ENCODE measurements around the gene KIAA0232.

KIAA0232 gene

DNA sequence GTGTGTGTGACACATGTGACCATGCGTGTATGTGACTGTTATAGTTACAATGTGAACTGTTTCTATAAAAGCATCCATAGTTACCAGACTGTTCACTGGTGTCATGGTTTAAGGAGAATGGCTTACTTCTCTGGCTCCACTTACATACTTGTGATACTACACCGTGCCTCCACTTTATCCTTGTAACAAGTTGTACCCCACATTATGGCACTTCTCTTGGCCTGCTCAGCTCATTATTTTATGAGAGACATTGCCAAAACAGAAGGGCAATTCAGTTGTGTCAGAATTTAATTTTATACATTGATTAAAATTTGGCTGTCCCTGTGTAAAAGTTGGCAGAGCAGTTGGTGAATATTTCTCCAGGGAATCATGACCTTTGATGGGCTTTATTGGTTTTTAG is 64.7 kb downstream of the KIAA0232 start:
- no peak for FAIRE-seq
- no peak for DNase-seq (ENCODE audit: low spot score)

DNA sequence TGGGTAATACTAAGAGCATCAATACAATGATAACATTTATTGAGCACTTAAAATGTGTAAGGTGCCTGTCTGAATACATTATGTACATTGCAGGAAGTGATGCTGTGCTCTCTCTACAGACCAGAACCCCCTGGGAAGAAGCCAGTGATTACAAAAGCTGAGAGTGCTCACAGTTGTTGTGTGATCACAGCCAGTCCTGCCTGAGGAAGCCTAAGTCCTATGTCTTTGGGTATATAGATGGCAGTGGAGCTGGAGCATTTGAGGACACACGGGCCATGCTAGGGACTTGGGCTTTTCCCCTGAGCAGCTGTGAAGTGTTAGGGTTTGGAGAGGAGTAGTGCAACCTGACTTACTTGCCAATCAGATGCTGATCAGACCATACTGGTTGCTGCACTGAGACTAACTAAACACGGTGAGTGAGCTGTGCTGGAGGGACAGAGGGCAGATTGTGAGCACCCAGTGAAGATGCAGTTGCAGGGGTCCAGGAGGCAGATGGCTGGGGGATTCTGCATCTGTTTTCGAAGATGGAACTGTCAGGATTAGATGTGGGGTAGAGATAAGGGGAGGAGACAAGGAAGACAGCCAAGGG is 66.3 kb downstream of the KIAA0232 start:
- no peak for FAIRE-seq
- no peak for DNase-seq (ENCODE audit: low spot score)

DNA sequence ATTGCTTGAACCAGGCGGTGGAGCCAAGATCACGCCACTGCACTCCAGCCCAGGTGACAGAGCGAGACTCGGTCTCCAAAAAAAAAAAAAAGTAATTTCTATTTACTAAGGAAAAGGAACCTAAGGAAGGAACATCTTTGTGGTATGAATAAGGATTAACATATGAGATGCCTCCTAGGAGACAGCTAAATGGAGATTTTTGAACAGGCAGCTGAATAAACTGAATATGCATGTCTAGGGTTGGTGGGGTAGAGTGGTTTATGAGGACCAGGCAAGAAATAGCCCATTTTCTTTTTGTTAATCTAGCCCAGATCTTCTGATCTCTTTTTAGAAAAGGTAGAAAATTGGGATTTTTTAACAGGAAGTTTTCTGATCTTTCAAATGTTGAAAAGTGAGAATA is 67.2 kb downstream of the KIAA0232 start:
- DNase-seq (ENCODE audit: low spot score): no peak

DNA sequence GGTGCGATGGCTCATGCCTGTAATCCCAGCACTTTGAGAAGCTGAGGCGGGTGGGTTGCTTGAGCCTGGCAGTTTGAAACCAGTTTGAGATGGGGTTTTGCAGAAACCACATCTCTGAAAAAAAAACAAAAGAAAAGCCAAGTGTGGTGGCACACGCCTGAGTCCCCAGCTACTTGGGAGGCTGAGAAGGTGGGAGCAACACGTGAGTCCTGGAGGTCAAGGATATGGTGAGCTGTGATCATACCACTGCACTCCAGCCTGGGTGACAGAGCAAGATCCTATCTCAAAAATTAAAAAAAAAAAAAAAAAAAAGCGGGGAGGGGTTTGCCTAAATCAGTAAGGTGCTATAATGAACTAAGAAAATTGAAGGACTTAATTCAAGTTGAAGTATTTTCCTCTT is 68.9 kb downstream of the KIAA0232 start:
- FAIRE-seq: no peak
- DNase-seq (ENCODE audit: low spot score): no peak

More for the DNA sequence above, 67.2 kb downstream of the KIAA0232 start:
- FAIRE-seq: no peak

DNA sequence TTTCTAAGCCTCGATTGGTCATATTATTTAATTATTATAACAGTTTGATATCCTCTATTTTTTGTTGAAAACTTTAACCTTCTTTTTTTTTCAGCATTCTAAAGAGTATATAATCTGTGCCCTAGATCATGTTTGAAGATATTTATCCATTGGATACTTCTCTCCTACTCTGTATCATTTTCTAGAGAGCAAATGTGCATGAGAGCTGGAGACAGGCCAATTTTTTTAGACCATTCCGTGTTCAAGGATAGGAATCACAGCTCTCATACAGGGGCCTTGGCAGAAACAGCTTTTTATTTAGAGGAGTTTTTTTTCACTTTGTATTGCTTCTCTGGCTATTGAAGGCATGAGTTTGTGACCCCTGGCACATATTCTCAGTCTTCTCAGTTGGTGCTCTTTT is 69.4 kb downstream of the KIAA0232 start:
- FAIRE-seq (no peak), DNase-seq (ENCODE audit: low spot score) (no peak)

DNA sequence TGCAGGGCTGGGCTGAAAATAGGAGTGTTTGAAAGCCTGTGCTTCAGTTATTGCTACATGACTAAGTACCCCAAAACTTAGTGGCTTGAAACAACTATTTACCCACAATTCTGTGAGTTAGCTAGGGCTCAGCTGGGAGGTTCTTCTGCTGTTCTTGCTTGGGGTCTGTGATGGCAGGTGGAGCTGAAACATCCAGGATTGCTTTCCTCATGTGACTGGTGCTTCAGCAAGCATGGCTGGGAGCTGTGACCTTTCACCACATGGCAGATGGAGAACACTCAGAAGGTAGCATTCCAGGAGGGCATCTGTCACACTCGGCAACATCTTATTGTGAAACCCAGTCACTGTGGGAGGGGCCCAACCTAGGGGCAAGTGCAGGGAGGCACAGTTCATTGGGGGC is 70.1 kb downstream of the KIAA0232 start:
- DNase-seq (ENCODE audit: low spot score): no peak
- FAIRE-seq: no peak

DNA sequence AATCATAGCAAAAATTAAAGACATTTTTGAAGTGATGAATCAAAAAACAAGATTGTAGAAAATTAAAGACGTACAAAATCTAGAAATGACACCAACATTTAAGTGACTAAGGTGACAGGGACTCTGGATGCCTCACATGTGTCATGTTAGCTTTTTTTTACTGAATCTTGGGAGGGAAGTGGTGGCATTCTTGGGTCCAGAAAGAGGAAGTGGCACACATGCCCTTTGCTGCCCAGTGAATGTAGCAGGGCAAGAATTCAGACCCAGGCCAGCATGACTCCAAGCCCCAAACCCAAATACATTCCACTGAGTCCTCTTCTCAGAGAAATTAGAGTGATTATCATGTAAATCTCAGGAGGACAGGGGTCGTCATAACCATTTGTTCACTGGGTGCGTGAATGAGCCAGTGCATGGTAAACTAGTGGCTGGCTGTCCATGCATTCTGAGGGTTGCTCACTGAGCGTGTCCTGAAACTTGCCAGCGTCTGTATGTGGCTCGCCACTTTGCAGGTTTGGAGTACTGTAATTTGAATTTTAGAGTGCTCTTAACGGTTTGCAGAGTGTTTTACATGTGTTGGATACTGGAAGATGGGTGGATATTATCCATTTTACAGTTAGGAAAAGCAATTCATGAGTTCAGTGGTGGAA is 71.7 kb downstream of the KIAA0232 start:
- DNase-seq (ENCODE audit: low spot score) (no peak), FAIRE-seq (no peak)

DNA sequence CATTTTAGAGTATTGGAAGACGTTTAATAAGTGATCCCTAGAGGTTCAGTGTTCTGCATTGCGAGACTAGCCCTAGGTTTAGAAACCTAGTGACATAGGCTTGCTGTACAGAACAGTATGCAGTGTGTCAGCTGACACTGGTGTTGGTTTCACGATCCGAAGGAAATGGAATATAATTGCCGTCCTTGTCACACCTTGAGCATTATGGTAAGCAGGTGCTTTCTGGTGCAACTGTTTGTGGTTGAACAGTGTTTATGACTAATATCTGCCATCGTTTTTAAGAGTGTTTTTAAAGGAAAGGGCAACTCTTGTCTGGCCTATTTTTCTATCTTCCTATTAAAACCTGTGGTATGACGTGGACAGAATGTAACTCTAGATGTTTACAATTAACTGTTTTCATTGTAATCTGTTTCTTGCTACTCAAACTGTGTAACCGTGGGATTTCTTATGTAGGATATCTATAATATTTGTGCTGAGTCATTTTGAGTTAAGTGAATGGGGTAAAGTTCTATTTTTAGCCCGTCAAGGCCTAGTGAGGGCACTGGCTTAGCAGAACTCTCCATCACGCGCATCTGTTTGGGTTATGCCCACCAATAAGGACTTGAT is 73.3 kb downstream of the KIAA0232 start:
- DNase-seq (ENCODE audit: low spot score) (no peak), FAIRE-seq (no peak)

DNA sequence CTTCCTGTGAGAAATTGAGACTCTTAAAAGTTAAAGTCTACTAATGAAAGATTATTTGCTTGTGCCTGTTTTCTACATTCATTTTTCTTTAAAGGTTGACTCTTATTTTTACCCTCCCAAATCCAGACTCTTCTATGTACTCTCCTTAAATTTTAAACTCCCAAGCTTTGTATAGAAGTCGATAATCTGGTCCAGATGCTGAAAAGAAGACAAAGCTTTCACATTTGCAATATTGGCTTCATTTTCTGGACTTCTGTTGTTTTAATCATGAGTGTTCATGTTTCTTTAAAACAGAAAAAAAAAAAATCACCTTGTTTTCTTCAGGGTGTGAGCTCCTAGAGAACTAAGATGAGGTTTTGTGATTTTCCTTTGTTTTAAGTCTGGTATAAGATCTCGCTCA is 73.9 kb downstream of the KIAA0232 start:
- FAIRE-seq: no peak

DNA sequence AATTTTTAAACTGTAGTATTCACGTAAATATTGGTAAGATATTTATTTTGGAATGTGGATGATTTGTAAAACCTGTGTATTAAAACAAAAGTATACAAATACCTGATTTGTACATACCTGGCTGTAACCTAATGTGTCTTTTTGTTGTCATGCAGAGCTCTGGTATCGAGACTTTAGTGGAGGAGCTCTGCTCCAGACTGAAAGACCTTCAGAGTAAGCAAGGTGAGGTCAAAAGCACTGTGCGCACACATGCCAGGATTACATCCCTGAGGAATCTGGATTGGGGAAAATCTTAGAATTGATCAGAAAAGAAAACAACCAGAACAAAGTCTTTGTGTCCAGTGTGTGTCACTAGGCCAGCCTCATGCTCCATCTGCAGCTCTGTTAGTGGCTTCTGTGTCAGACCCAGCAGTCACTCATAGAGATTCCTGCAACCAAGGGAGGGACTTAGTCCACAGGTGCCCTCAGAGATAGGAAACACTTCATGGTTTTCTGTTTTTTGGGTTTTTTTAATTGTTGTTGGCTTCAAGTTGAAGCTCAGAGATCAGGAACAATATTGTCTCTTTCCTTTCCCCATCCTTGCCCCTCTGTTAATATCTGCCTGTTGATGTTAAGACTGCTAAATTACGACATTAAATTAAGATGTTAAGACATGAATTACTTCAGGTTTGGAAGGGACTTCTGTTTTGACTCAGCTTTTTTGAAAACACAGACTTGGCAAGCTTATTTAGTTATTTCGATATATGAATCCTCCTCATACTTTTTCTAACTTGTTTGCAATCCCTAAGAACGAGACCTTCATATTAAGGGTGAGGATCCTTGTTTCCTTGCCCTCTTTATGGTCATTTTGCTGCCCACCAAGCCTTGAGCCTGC is 74.7 kb downstream of the KIAA0232 start:
- no peak for DNase-seq (ENCODE audit: low spot score)
- FAIRE-seq: no peak

More for the DNA sequence above, 73.9 kb downstream of the KIAA0232 start:
- no peak for DNase-seq (ENCODE audit: low spot score)

DNA sequence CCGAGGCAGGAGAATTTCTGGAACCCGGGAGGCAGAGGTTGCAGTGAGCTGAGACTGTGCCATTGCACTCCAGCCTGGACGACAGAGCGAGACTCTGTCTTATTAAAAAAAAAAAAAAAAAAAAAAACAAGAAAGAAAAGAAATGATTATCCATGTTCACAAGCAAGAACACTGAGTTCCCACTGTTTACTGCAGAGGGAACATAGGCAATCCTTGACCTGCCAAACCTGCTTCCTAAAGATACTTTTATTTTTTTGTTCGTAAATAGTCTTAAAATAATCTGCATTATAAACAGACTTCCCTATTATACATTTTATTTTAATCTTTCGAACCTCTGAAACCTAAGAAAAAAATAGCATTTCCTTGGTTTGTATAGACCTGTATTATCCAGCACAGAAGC is 76.5 kb downstream of the KIAA0232 start:
- DNase-seq (ENCODE audit: low spot score) (no peak), FAIRE-seq (no peak)

DNA sequence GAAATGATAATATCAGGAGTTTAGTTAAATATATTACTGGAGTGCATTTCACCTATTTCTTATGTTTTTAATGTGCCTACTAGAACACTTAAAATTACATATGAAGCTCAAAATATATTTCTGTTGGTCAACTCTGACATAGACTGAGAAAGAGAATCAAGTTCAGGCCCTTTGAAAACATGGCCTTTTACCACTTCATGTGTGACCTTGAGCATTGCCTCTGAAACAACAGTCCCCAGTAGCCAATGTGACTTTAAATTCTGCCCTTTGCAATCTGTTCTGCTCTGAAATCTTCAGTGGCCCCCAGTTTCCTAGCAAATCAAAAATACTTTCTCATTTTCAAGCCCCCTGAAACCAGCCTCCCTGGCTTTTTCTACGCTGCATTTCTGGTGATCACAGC is 77.0 kb downstream of the KIAA0232 start:
- no peak for DNase-seq (ENCODE audit: low spot score)
- no peak for FAIRE-seq

DNA sequence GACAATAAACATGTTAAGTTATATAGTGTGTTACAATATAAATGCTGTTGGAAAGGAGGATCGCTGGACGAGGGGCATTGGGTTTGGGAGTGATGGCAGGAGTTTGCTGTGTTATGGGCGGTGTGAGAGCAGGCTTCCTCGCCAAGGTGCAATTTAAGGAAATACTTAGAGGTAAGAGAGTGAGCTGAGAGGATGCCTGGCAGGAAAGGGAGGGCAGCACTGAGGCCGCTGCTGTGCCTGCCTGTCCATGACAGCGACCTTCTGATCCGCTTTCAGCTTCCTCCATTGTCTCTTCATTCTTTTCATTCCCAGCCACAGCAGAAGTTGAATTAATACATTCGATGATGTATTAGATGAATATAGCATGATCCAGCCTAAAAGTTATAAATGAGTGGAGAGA is 85.9 kb downstream of the KIAA0232 start:
- DNase-seq (ENCODE audit: low spot score): no peak

DNA sequence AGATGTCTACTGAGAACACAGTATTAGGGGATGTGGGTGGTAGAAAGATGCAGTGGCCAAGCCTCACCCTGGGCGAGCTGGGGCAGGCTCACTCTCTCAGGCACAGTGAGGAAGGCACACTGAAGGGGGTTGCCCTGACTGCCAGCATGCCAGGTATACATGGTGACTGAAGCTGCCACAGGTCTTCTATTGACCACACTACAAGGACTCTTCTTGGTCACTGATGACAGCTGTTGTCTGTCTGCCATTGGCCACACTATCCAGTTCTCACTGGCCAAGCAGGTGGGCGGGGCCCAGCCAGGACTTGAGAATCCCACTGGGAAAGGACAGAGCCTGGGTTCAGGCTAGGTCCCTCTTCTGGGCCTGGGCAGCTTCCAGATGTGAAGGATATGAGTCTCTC is 87.4 kb downstream of the KIAA0232 start:
- no peak for DNase-seq (ENCODE audit: low spot score)
- FAIRE-seq: no peak

More for the DNA sequence above, 85.9 kb downstream of the KIAA0232 start:
- FAIRE-seq: no peak

DNA sequence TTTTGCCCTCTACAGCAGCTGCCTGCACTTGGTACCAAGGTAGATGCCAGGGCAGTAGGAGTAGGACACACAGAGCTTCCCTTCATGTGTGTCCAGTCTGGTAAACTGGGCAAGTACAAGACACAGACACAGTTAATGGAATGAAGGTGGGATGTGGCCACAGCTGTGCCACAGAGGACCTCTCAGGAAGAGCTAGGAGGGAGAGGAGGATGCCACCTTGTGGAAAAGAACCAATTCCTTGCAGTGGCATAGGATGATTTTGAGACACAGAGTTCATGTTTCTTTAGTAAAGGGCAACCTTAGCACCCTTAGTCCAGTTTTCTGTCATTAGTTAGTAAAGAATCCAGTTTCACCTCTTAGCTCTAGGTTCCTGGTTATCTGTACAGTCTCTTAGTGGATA is 90.8 kb downstream of the KIAA0232 start:
- no peak for FAIRE-seq

DNA sequence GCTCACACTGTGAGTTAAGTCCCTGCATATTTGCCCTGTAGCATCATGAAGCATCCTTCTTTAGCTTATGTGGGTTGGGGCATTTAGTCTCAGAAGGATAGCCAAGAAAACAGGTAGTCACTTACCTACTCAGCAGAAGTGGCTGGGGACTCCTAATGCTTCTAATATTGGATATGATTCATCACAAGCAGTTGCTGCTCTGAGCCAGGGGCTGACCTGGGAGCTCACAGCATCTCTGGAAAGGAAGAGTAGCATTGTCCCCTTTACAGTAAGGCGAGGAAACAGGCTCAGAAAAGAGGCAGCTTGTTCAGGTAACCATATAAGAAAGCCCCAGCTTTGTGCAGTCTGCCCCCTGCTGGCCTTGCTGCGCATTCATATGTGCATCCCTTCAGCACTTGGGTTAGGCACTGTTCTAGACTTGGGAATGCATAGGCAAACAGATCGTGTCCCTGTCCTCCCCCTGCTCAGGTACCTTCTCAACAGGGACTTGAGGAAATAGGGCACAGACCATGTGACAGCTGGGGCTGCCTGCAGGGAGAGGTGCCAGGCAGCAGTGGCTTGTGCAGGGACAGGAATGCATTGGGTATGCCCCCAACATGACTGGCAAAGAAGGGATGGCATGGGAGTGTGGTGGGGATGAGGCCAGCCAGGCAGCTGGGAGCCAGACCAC is 91.4 kb downstream of the KIAA0232 start:
- FAIRE-seq (no peak), DNase-seq (ENCODE audit: low spot score) (no peak)

More for the DNA sequence above, 90.8 kb downstream of the KIAA0232 start:
- no peak for DNase-seq (ENCODE audit: low spot score)

DNA sequence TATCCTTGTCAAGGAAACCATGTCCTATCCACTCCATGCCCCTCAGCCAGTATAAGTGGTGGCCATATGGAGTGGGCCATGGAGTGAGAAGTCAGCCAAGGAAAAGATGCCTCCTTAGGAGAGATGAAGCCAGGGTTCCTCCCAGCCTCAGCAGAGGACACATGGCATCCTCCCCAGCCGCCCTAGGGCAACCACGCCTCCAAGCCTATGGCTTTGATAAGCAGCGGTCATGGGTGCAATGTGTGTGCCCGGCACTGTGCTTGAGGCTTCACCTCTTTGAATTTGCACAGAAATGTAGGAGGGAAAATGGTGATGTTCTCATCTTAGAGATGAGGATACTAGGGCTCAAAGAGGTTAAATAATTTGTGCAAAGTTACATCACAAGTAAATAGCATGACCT is 92.5 kb downstream of the KIAA0232 start:
- FAIRE-seq (no peak), DNase-seq (ENCODE audit: low spot score) (no peak)

DNA sequence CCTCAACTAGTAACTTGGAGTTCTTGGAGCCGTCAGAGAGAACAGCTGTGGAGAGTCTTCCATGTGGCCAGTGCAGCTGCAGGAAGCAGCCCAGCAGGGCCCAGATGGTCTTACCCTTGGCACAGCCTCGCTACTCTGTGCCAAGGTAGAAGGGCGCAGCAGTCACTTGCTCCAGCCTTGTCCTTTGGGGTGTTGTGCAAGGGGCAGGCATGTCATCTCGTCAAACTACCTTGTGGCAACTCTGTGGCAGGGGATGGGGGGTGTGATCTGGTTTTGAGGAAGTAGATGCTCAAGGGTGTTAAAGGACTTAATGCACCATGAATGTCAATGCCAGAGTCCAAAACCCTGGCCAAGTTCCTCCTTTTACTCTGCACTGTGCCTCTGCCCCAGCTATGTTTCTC is 92.9 kb downstream of the KIAA0232 start:
- DNase-seq (ENCODE audit: low spot score) (no peak), FAIRE-seq (no peak)

DNA sequence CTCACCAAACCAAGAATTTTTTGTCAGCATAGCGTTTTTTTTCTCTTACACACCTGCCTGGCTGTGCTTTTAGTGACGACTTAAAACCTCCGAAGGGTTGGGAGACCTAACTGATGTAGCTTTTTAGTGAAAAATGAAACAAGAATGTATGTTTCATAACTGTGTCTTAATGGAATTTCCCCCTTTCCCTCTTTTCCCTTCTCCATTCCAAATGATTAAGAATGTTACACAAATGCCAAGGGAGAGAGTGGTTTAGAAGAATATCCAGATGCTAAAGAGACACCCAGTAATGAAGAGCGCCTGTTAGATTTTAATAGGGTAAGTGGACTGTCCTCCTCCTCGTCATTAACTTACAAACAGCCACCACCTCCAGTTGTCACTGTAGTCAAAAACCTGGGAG is 93.9 kb downstream of the KIAA0232 start:
- no peak for DNase-seq (ENCODE audit: low spot score)
- FAIRE-seq: no peak

DNA sequence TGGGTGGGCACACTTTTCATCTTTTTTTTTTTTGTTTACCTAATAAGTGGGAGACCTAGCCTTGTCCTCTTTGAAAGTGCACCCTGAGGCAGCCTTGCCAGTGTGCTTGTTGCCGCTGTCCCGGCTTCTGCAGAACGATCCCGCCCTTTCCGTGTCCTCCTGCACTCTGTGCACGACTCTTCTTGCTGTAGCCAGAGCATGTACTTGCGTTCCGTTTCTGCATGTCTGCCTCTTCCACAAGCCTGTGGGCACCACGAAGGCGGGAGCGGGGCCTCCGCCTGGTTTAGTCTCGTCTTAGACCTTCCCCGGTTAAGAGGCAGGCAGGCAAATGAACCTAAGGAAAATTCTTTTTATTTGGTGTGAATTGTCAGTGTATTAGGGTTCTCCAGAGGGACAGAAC is 94.5 kb downstream of the KIAA0232 start:
- FAIRE-seq: no peak
- DNase-seq (ENCODE audit: low spot score): no peak

DNA sequence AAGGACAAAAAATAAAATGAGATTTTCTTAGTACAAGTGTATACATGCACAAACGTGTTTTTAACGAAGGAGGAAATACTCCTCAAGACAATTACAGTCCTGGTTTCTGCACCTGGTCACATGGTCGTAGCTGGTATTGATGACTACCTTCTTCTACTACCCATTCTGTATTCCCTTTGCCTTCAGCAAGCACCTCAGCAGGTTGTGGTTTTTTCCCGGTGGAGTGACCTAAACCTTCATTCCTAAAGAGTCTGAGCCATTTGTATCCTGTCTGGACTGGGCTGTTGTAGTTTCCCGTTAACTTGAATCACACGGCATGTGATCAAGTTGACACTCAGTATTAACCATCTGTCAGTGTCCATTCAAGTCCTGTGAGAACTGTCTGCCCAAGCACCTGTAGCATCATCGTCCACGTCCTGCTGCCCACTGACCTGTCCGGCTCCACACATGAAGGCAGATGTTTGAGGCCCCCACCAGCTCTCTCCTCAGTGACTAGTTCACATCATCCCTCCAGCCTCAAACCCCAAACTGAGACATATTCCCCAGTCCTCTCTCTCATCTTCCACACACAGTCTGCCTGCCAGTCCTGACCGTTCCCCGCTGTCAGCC is 96.0 kb downstream of the KIAA0232 start:
- DNase-seq (ENCODE audit: low spot score): no peak
- FAIRE-seq: no peak

Measured in RCC 7860 (cell line).